Pons (tissue), 1 donor: ENCODE data around the gene MAML3.
"Not testable (repeated sequence)": the region's sequence is repeated elsewhere in the genome, so short reads cannot be mapped to it uniquely, and the experiment has no call there.

Source experiments
- DNase-seq: peaks from one replicate; pipeline ENCODE4 v3.0.0-alpha.2; 2016; ENCODE audit warnings: low spot score

Gene MAML3

GRCh38 chr4:139961344-139961946, 192.5 kb downstream of the MAML3 start:
- DNase-seq, result no peak

- no peak for DNase-seq
Measured at GRCh38 chr4:139959396-139959795, 194.6 kb downstream of the MAML3 start.

GRCh38 chr4:139958739-139959098, 195.3 kb downstream of the MAML3 start:
- peak; percentile 90 for DNase-seq

DNA sequence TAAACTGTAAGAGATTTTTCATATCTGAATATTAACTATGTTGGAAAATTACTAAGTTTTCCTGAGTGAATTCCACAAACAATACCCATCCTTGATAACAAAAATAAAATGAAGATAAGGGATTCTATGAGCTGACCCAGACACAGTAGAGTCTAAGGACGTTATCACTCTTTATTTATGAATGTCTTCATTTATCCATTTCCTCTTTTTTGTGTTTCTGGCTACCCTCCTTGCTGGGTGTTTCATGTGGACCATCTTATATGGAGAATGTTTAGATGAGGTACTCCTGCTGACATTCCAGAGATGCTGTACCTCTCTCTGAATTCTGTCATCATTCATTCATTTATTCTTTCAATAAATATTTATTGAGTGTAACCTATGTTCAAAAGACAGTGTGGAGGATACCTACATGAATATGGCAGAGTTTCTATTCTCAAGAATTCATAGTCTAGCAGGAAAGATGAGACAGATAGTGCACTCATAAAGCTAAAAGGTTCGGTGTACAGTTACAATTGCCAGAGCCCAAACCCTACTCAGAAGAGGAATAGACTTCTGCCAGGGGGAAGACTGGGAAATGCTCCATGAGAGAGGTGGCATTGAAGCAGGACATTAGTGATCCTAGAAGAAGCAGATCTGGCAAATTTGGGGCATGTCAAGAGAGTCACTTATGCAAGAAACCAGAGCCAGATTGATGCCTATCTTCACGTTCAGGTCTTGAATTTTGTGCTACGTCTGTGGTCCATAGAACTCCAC, 195.8 kb downstream of the MAML3 start:
- DNase-seq, result no peak

GRCh38 chr4:139957065-139957464, 196.9 kb downstream of the MAML3 start:
- DNase-seq, result no peak

- no peak for DNase-seq
Measured at GRCh38 chr4:139956507-139957017, 197.4 kb downstream of the MAML3 start.

GRCh38 chr4:139955600-139955999, 198.4 kb downstream of the MAML3 start:
- no peak for DNase-seq

- no peak for DNase-seq
Measured at GRCh38 chr4:139954512-139954911, 199.5 kb downstream of the MAML3 start.

GRCh38 chr4:139951021-139951420, 203.0 kb downstream of the MAML3 start:
- DNase-seq, result no peak

GRCh38 chr4:139950568-139950967, 203.4 kb downstream of the MAML3 start:
- DNase-seq, result no peak

GRCh38 chr4:139944916-139945315, 209.1 kb downstream of the MAML3 start:
- DNase-seq, result not testable (repeated sequence)

GRCh38 chr4:139943277-139943676, 210.7 kb downstream of the MAML3 start:
- DNase-seq, result no peak

DNA sequence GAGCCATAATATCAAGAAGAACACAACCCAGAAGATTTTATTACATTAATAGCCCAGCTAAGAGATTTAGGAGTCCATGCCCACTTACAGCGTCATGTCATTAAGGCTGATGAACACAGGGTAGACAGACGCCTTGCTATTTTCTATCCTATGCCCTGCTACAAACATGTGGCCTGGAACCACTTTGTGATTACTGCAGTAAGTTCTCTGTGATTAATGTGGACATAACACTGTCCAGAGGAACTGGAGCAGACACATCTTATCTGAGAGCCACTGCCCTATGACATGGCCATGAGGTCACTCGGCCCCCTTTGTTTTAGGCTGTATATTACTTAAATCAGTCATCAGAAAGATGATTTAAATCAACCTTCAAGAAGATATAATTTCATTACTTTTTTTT, 211.7 kb downstream of the MAML3 start:
- no peak for DNase-seq

DNA sequence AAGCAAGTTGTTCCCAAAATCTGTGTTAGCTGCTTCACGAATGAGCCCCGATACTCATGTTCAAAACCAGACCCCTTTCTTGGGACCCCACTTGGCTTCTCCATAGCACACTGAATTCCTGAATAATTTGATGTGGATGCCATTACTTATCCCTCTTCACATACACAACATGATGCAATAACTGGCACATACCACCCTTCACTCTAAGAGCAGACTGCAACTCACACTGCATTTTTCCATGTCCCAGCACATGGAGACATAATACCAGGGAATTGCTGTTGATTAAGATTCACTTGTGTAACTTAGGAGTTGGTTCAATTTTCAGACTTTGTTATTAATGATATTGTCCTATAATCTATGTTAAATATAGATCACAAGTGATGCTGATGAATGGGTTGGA, 213.4 kb downstream of the MAML3 start:
- no peak for DNase-seq

GRCh38 chr4:139938414-139938813, 215.6 kb downstream of the MAML3 start:
- no peak for DNase-seq

GRCh38 chr4:139935911-139936310, 218.1 kb downstream of the MAML3 start:
- DNase-seq, result no peak

DNA sequence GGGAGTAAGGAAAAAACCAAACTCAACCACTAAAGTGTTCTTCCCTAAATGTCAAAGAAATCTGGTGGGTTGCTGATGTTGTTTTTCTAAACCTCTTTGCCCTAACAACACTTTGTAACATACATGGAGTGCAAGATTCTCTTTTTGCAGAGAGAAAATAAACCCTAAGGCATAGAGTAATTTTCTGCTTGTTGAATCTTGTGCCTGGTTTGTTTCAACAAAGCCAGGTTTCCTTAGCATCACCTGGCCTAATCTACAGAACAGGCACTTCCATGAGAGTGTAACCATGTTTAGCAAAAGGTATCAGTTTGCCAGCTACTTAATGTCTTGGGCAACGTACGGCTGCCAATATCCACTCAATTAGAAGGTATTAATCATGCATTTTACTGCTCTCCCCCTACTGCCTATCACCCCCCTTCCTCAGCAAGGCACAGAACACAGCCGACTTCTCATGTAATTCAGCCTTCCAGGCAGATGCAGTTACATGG, 219.2 kb downstream of the MAML3 start:
- no peak for DNase-seq

- DNase-seq, result no peak
Measured at GRCh38 chr4:139934057-139934707, 219.8 kb downstream of the MAML3 start.

- no peak for DNase-seq
Measured at GRCh38 chr4:139933541-139933940, 220.4 kb downstream of the MAML3 start.

- DNase-seq, result no peak
Measured at GRCh38 chr4:139933104-139933503, 220.9 kb downstream of the MAML3 start.

GRCh38 chr4:139924782-139925181, 229.2 kb downstream of the MAML3 start:
- no peak for DNase-seq

GRCh38 chr4:139922406-139923024, 231.5 kb downstream of the MAML3 start:
- peak; percentile 45 for DNase-seq
